GM19438 (cell line): ENCODE measurements around the gene MAP3K14.
A peak's percentile ranks its signal among the peaks of the same experiment; 100 is the strongest.

ENCODE experiments used
- ATAC-seq: cut with Tn5 transposase; IDR thresholded peaks from one replicate; pipeline ENCODE4 v1.9.1; 2021; ENCODE audit warnings: low read depth; ENCODE audit not compliant: unreplicated experiment

The MAP3K14 gene

GRCh38 chr17:45243750-45244149 lies 73.1 kb downstream of the MAP3K14 start:
- ATAC-seq, result no peak

GRCh38 chr17:45242029-45242414 lies 74.8 kb downstream of the MAP3K14 start:
- no peak for ATAC-seq

- ATAC-seq, result no peak
Measured at GRCh38 chr17:45241328-45242028, 75.3 kb downstream of the MAP3K14 start.

- ATAC-seq, result no peak
Measured at GRCh38 chr17:45240905-45241327, 75.9 kb downstream of the MAP3K14 start.

GRCh38 chr17:45238155-45238774 lies 78.6 kb downstream of the MAP3K14 start:
- no peak for ATAC-seq

- ATAC-seq, result no peak
Measured at GRCh38 chr17:45237686-45238085, 79.1 kb downstream of the MAP3K14 start.

- no peak for ATAC-seq
Measured at GRCh38 chr17:45236282-45236606, 80.6 kb downstream of the MAP3K14 start.

GRCh38 chr17:45235416-45236281 lies 81.2 kb downstream of the MAP3K14 start:
- ATAC-seq, result no peak

GRCh38 chr17:45234641-45235415 lies 82.0 kb downstream of the MAP3K14 start:
- no peak for ATAC-seq

- ATAC-seq, result no peak
Measured at GRCh38 chr17:45233423-45233924, 83.3 kb downstream of the MAP3K14 start.

GRCh38 chr17:45232514-45233422 lies 84.1 kb downstream of the MAP3K14 start:
- ATAC-seq, result no peak

GRCh38 chr17:45231481-45232116 lies 85.2 kb downstream of the MAP3K14 start:
- no peak for ATAC-seq

GRCh38 chr17:45230787-45231480 lies 85.9 kb downstream of the MAP3K14 start:
- no peak for ATAC-seq

GRCh38 chr17:45230410-45230786 lies 86.4 kb downstream of the MAP3K14 start:
- ATAC-seq, result no peak

GRCh38 chr17:45229681-45230409 lies 87.0 kb downstream of the MAP3K14 start:
- ATAC-seq, result no peak

GRCh38 chr17:45228763-45229539 lies 87.9 kb downstream of the MAP3K14 start:
- ATAC-seq, result peak; percentile 44
